Measurements from ENCODE around the gene ZSCAN5C. TPM values are rescaled to one million over a fixed set of nuclear protein-coding genes. Genes with fewer than 3 reads are reported as not detected.

The ZSCAN5C gene, protein sequence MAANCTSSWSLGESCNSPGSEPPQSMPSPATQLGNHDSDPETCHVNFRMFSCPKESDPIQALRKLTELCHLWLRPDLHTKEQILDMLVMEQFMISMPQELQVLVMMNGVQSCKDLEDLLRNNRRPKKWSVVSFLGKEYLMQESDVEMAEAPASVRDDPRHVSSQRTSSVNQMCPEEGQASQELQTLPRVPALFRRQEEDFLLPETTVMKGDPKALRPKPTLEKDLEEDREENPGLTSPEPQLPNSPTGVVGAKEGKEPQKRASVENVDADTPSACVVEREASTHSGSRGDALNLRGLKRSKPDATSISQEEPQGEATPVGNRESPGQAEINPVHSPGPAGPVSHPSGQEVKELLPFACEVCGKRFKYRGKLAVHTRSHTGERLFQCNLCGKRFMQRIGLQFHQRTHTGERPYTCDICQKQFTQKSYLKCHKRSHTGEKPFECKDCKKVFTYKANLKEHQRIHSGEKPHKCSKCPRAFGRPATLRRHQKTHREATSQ
- total RNA-seq: not detected in 2 replicates

DNA sequence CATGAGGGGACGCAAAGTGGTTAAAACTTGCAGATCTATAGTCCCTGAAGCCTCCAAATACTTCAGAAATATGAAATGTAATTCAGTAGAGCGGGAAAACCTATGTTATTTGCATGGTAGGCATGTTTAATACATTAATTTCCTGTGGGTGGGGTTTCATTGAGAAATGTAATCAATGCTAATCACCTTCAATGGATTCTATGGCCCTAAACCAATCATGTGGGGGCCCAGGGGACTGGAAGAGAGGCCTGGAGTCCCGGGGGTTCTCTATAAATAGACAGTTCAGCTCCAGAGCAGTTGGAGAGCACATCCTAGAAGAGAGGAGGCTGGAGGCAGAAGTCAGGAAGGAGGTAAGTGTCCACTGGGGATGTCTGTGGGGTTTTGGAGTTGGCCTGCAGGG lies at the start of gene ZSCAN5C:
Gene ZSCAN5C, plus strand, starts transcription at position 301 of the 400 bp plus-strand sequence. CDS start 3,641 bp downstream, outside the sequence.

DNA sequence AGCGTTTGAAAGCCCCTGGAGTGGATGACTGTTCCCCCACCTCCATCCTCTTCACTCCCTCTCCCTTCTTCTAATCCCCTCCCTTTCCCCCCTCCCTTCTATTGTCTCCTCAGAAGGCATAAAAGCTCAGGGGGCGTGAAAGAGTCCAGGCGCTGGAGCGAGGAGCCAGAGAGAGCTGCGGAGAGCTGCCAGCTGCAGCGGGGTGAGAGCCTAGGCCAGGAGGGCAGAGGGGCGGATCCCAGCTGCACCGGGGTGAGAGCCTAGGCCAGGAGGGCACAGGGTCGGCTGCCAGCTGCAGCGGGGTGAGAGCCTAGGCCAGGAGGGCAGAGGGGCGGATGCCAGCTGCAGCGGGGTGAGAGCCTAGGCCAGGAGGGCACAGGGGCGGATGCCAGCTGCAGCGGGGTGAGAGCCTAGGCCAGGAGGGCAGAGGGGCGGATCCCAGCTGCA lies 26.2 kb upstream of the ZSCAN5C start, which contains the start of gene GALP:
Gene GALP, plus strand, starts transcription at position 148 of the 447 bp plus-strand sequence. CDS start 1,101 bp downstream, outside the sequence.

DNA sequence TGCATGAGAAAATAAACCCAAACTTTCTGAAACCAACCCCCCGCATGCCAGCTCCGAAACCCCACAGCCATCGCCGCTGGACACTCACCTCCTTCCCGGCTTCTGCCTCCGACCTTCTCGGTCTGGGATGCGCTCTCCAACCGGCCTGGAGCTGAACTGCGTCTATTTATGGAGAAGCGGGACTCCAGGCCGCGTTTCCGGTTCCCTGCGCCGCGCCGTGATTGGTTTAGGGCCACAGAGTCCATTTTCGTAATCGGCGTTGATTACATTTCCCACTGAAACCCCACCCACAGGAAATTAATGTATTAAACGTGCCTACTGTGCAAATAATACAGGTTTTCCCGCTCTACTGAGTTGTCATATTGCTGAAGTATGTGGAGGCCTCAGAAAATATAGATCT lies 4.4 kb upstream of the ZSCAN5C start, which contains the start of gene ZSCAN5B:
Gene ZSCAN5B, minus strand, starts transcription at position 138 of the 400 bp plus-strand sequence. CDS start 4,731 bp downstream, outside the sequence.

Other genes with a start within 250 kb of the ZSCAN5C start
- not detected in 2 replicates for gene NLRP5, start 215.5 kb upstream of the ZSCAN5C start, total RNA-seq
- 19.6 and 20.2 TPM in 2 replicates for gene ZNF787, start 81.0 kb upstream of the ZSCAN5C start, total RNA-seq
- gene ZNF444, start 61.0 kb upstream of the ZSCAN5C start, total RNA-seq: 8.2 and 9.7 TPM in 2 replicates
- gene GALP, start 26.3 kb upstream of the ZSCAN5C start, total RNA-seq: not detected in 2 replicates
- gene ZSCAN5B, start 4.5 kb upstream of the ZSCAN5C start, total RNA-seq: not detected in 2 replicates
- not detected in 2 replicates for gene EDDM13, start 70.5 kb downstream of the ZSCAN5C start, total RNA-seq
- 6.0 and 6.7 TPM in 2 replicates for gene ZSCAN5A, start 112.6 kb downstream of the ZSCAN5C start, total RNA-seq
- 2.0 and 2.8 TPM in 2 replicates for gene ZNF582, start 191.3 kb downstream of the ZSCAN5C start, total RNA-seq
- 4.0 and 9.2 TPM in 2 replicates for gene ZNF583, start 202.1 kb downstream of the ZSCAN5C start, total RNA-seq

Data from smooth muscle cell of bladder (primary cell).